Breast epithelium (tissue), 4 donors: Measurements from ENCODE around the gene CHN1. TPM values are rescaled to one million over a fixed set of nuclear protein-coding genes. Genes with fewer than 3 reads are reported as not detected.

Experiments
- DNase-seq, 2 donors: peaks; one replicate each; pipeline ENCODE4 v3.0.0-alpha.2; 2019; ENCODE audit warnings: low spot score in 2 of 2
- H3K27ac ChIP-seq, 2 donors: fragments of 200-600 bp; sonication (generic) in 1 of 2; one replicate each; pipeline ENCODE4 v1.5.1; 2016 to 2019; ENCODE audit warnings: mild to moderate bottlenecking in 1 of 2
- H3K27me3 ChIP-seq, 2 donors: fragments of 200-600 bp; sonication (generic) in 1 of 2; one replicate each; pipeline versions ENCODE4 v1.5.1 to v1.6.0; 2017 to 2019; ENCODE audit warnings: control low read depth in 1 of 2, mild to moderate bottlenecking in 1 of 2
- H3K36me3 ChIP-seq: fragments of 200-600 bp; one replicate; pipeline ENCODE4 v1.5.1; 2019
- H3K4me1 ChIP-seq, 2 donors: fragments of 200-600 bp; sonication (generic); one replicate each; pipeline ENCODE4 v1.5.1; 2016 to 2019; ENCODE audit warnings: control low read depth in 1 of 2
- H3K4me3 ChIP-seq, 3 donors: fragments of 200-600 bp; sonication (generic); 1 replicate in 2 of 3; 2 replicates in 1 of 3; pipeline ENCODE4 v1.5.1; 2016 to 2019; ENCODE audit warnings: mild to moderate bottlenecking in 3 of 3, moderate library complexity in 2 of 3
- H3K9me3 ChIP-seq, 2 donors: fragments of 200-600 bp; sonication (generic) in 1 of 2; one replicate each; pipeline ENCODE4 v1.5.1; 2016 to 2019; ENCODE audit warnings: control low read depth in 1 of 2
- POLR2A ChIP-seq: fragments of 450-650 bp; IDR thresholded peaks from one replicate; pipeline ENCODE4 v1.6.1; 2016; ENCODE audit warnings: antibody characterized with exemption, mild to moderate bottlenecking, moderate library complexity
- POLR2AphosphoS5 ChIP-seq, 3 donors: sonication (generic); formaldehyde crosslinking; IDR thresholded peaks; one replicate each; pipeline ENCODE4 v1.6.1; 2017; ENCODE audit warnings: antibody characterized with exemption in 3 of 3
- intact Hi-C: fragments of 100-400 bp; cut with DNase I; formaldehyde crosslinking; loops from one replicate; pipeline ENCODE4 v1.15.1; 2023; ENCODE audit warnings: low total_unique reads
- total RNA-seq, 3 donors: library from RNA; depleted of rRNA; stranded (reverse); fragments of >200 nt; gene quantifications; one replicate each; pipeline ENCODE4 v1.1.0, GENCODE V29; 2016
- TF ChIP-seq, protein P1 (sequence below), 3 donors: fragments of 450-650 bp; IDR thresholded peaks; one replicate each; pipeline ENCODE4 v1.5.1; 2016 to 2017; ENCODE audit warnings: antibody characterized with exemption in 3 of 3, mild to moderate bottlenecking in 3 of 3, moderate library complexity in 3 of 3

The CHN1 gene
- total RNA-seq, 3 donors from 2014 or later: 9.8 to 14.7 (median 13.4) TPM

- no peaks in the 10 kb centered on the region for H3K27me3 ChIP-seq
- H3K36me3 ChIP-seq: no peaks in the 10 kb centered on the region
- no peaks in the 10 kb centered on the region for H3K4me1 ChIP-seq
- H3K27ac ChIP-seq: no peak overlapping the region
- no peak for DNase-seq
- no peak overlapping the region for H3K4me3 ChIP-seq
- TF ChIP-seq, protein P1, sequence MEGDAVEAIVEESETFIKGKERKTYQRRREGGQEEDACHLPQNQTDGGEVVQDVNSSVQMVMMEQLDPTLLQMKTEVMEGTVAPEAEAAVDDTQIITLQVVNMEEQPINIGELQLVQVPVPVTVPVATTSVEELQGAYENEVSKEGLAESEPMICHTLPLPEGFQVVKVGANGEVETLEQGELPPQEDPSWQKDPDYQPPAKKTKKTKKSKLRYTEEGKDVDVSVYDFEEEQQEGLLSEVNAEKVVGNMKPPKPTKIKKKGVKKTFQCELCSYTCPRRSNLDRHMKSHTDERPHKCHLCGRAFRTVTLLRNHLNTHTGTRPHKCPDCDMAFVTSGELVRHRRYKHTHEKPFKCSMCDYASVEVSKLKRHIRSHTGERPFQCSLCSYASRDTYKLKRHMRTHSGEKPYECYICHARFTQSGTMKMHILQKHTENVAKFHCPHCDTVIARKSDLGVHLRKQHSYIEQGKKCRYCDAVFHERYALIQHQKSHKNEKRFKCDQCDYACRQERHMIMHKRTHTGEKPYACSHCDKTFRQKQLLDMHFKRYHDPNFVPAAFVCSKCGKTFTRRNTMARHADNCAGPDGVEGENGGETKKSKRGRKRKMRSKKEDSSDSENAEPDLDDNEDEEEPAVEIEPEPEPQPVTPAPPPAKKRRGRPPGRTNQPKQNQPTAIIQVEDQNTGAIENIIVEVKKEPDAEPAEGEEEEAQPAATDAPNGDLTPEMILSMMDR (IDR thresholded peaks at IDR 0.05): no peak
- TF ChIP-seq POLR2A (no peak), POLR2AphosphoS5 (IDR thresholded peaks at IDR 0.05) (no peak)
- no peaks in the 10 kb centered on the region for H3K9me3 ChIP-seq
- intact Hi-C loops: no loop called here
These were observed 40.8 kb downstream of the CHN1 start for GRCh38 chr2:174964404-174964803.

DNA sequence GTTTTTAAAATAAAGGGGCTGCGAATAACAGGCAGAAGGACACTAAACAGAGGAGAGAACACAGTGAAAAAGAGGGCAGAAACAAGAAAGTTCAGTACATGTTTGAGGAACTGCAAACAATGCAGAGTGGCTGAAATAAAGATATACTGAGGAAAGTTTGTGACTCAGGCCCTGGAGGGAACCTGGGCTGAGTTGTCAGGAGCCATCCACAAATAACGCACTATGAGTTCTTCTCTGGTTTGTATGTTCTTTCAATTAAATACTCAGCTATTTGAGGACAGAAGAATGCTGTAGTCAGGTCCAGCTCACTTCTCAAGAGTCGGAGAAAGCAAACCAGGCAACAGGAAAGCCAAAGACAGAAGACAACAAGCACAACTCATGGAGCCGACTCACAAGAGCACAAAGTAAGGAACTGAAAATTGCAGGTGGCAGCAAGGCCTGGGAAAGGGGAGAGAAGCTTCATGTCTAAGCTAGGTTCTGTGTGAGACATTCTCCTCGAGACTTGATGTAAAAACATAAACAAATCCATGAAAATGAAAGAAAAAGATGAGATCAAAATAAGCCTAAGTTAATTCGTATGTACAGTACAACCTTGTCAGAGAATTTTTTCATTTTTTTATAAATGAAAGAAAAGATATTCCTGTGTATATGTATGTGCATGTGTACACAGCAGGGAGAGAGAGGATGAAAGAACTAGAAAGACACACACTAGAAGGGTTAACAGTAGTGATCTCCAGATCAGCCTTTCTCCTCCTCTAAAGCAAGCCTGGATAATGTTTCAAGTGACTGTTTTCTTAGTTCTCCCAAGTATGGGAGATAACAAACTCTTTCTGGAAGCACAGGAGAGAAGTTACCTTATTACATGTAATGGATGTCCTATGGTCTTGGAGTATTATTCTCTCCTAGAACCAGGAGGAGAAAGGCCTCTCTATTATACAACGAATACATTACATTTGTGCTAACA is 41.5 kb downstream of the CHN1 start:
- DNase-seq: no peak
- intact Hi-C loops: no loop called here
- Histone ChIP-seq H3K27ac (no peak overlapping the region), H3K9me3 (no peaks in the 10 kb centered on the region), H3K36me3 (no peaks in the 10 kb centered on the region), H3K27me3 (no peaks in the 10 kb centered on the region), H3K4me1 (no peaks in the 10 kb centered on the region), H3K4me3 (no peak overlapping the region)
- TF ChIP-seq POLR2AphosphoS5 (IDR thresholded peaks at IDR 0.05) (no peak), POLR2A (no peak)
- TF ChIP-seq, protein P1 (IDR thresholded peaks at IDR 0.05): no peak

DNA sequence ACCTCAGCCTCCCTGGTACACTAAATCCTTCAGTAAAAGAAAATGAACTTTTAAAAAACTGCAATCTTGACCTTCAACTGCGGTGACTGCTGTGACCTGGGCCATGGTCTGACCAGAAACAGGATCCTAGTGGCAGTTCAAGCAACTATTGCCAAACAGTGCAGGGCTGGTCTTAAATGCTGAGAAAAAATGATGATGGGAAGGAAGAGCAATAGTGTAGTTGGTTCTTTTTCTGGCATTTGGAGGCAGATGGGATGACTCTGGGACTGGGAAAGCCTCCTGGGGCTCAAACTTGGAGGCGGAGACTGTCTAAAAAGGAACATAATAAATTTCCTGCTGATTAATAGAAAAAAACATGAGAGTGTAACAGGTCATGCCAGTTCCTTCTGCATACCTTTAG is 45.4 kb downstream of the CHN1 start:
- H3K27me3 ChIP-seq: no peaks in the 10 kb centered on the region
- intact Hi-C loops: no loop called here
- no peaks in the 10 kb centered on the region for H3K36me3 ChIP-seq
- peak overlapping the region; percentile 29 to 32 for H3K27ac ChIP-seq
- TF ChIP-seq POLR2AphosphoS5 (IDR thresholded peaks at IDR 0.05): no peak
- TF ChIP-seq, protein P1 (IDR thresholded peaks at IDR 0.05): no peak
- no peak for TF ChIP-seq POLR2A
- H3K9me3 ChIP-seq: no peaks in the 10 kb centered on the region
- H3K4me1 ChIP-seq: no peaks in the 10 kb centered on the region
- H3K4me3 ChIP-seq: no peak overlapping the region
- no peak for DNase-seq

DNA sequence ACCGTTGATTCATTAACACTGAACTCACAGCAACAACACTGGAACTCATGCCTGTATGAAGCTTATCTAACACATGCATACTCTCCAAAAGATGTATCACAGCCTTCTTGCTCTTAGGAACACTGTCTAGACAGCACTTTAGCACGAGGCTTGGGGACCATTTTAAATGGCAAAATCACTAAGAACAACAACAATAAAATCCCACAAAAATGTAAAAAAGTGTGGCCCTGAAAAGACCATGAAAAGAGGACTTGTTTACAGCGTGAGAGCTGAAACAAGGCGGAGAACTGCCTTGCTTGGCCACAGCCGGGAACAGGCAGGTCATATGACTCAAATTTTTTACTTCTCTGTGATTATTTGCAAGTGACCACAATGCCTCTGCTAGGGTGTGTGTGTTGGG is 48.1 kb downstream of the CHN1 start:
- intact Hi-C loops: no loop called here
- no peaks in the 10 kb centered on the region for H3K9me3 ChIP-seq
- DNase-seq: no peak

GRCh38 chr2:174952607-174953006 is 52.6 kb downstream of the CHN1 start:
- Histone ChIP-seq H3K4me3 (no peak overlapping the region), H3K36me3 (no peaks in the 10 kb centered on the region), H3K4me1 (no peaks in the 10 kb centered on the region), H3K27me3 (no peaks in the 10 kb centered on the region), H3K27ac (no peak overlapping the region), H3K9me3 (no peaks in the 10 kb centered on the region)
- no peak for TF ChIP-seq POLR2A
- TF ChIP-seq, protein P1 (IDR thresholded peaks at IDR 0.05): no peak
- intact Hi-C loops: no loop called here
- no peak for DNase-seq

More for the DNA sequence above, 48.1 kb downstream of the CHN1 start:
- TF ChIP-seq POLR2AphosphoS5 (IDR thresholded peaks at IDR 0.05): no peak
- no peak for TF ChIP-seq POLR2A
- TF ChIP-seq, protein P1 (IDR thresholded peaks at IDR 0.05): no peak
- no peaks in the 10 kb centered on the region for H3K36me3 ChIP-seq
- H3K27ac ChIP-seq: no peak overlapping the region
- H3K4me3 ChIP-seq: no peak overlapping the region
- no peaks in the 10 kb centered on the region for H3K4me1 ChIP-seq
- H3K27me3 ChIP-seq: no peaks in the 10 kb centered on the region
